AG04450 (cell line): ENCODE data around the gene UBD. TPM values are rescaled to one million over a fixed set of nuclear protein-coding genes. Genes with fewer than 3 reads are reported as not detected.

ENCODE experiments used
- CTCF ChIA-PET: fragments of 300-600, 350-600 bp; formaldehyde crosslinking; extraction: SDS; loops from one replicate; lab custom pipeline; 2022; ENCODE audit warnings: antibody characterized with exemption, inconsistent platforms; lab: Charles Lee
- POLR2A ChIA-PET: fragments of 350-600 bp; formaldehyde crosslinking; extraction: SDS; loops from one replicate; lab custom pipeline; 2021; ENCODE audit warnings: antibody characterized with exemption, inconsistent platforms; lab: Yijun Ruan, JAX
- DNase-seq: peaks from one replicate; pipeline ENCODE4 v3.0.0-alpha.2; 2011; ENCODE audit warnings: low read depth, low spot score
- H3K27ac ChIP-seq: one replicate; pipeline ENCODE4 v1.5.1; 2012; ENCODE audit warnings: low read depth, low read length, control low read depth
- H3K27me3 ChIP-seq: one replicate; pipeline ENCODE4 v1.6.0; 2012; ENCODE audit warnings: low read length; ENCODE audit not compliant: control insufficient read depth, insufficient read depth
- H3K4me3 ChIP-seq: 2 replicates; pipeline ENCODE4 v1.5.1; 2011; ENCODE audit warnings: mild to moderate bottlenecking, low read depth, low read length, control low read depth
- H3K9me3 ChIP-seq: 2 replicates; pipeline ENCODE4 v1.5.1; 2012; ENCODE audit warnings: low read length; ENCODE audit not compliant: control insufficient read depth, insufficient read depth
- CTCF ChIP-seq: IDR thresholded peaks from 2 replicates; pipeline ENCODE4 v1.5.1; 2011; ENCODE audit warnings: low read depth, low read length, control low read depth, inconsistent platforms
- polyA plus RNA-seq: library from polyadenylated mRNA; depleted of rRNA; stranded (reverse); fragments of >200 nt; gene quantifications from 2 replicates; pipeline ENCODE4 v1.2.3, GENCODE V29; 2011

Gene UBD
- polyA plus RNA-seq, 1 experiment, result not detected

DNA sequence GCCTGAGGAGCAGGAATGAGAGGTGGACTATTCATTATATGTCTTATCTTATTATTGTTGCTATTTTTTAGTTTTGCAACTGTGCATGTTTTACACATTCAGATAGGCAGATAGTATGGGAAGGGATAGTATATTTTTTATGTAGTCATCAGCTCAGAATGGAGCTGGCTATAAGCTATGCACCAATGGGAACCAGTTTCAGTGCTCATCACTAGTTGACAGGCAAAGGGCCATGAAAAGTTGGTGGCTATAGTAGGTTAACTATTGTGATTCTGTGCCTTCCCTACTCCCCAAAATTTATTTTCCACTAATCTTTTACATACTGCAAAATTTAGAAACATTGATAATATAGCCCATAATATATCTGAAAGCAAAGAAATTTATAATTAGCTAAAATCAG is 5.3 kb upstream of the UBD start:
- no peak overlapping the region for H3K27ac ChIP-seq
- no peak for TF ChIP-seq CTCF
- no peak overlapping the region for H3K4me3 ChIP-seq
- no peak for DNase-seq
- ChIA-PET POLR2A (no interaction called here), CTCF (interaction anchor here (1.8 kb wide), 1 partner anchor 24 kb away, joined by 4 read pairs; no protein-coding TSS in a partner anchor)
- no peaks in the 10 kb centered on the region for H3K27me3 ChIP-seq
- H3K9me3 ChIP-seq, result no peaks in the 10 kb centered on the region

- Histone ChIP-seq H3K9me3 (no peaks in the 10 kb centered on the region), H3K4me3 (no peak overlapping the region), H3K27ac (no peak overlapping the region), H3K27me3 (no peaks in the 10 kb centered on the region)
- TF ChIP-seq CTCF, result no peak
- ChIA-PET CTCF (no interaction called here), POLR2A (no interaction called here)
- DNase-seq, result no peak
Observed at GRCh38 chr6:29563435-29563965, 4.0 kb upstream of the UBD start.

GRCh38 chr6:29561606-29562181 is 2.2 kb upstream of the UBD start:
- TF ChIP-seq CTCF, result no peak
- DNase-seq, result no peak
- Histone ChIP-seq H3K4me3 (no peak overlapping the region), H3K27ac (no peak overlapping the region), H3K27me3 (no peaks in the 10 kb centered on the region), H3K9me3 (no peaks in the 10 kb centered on the region)
- ChIA-PET POLR2A (no interaction called here), CTCF (no interaction called here)

GRCh38 chr6:29561091-29561490 is 1.6 kb upstream of the UBD start:
- no peak overlapping the region for H3K27ac ChIP-seq
- H3K4me3 ChIP-seq, result no peak overlapping the region
- DNase-seq, result no peak
- no peak for TF ChIP-seq CTCF
- ChIA-PET CTCF (no interaction called here), POLR2A (no interaction called here)
- H3K27me3 ChIP-seq, result no peaks in the 10 kb centered on the region
- H3K9me3 ChIP-seq, result no peaks in the 10 kb centered on the region

DNA sequence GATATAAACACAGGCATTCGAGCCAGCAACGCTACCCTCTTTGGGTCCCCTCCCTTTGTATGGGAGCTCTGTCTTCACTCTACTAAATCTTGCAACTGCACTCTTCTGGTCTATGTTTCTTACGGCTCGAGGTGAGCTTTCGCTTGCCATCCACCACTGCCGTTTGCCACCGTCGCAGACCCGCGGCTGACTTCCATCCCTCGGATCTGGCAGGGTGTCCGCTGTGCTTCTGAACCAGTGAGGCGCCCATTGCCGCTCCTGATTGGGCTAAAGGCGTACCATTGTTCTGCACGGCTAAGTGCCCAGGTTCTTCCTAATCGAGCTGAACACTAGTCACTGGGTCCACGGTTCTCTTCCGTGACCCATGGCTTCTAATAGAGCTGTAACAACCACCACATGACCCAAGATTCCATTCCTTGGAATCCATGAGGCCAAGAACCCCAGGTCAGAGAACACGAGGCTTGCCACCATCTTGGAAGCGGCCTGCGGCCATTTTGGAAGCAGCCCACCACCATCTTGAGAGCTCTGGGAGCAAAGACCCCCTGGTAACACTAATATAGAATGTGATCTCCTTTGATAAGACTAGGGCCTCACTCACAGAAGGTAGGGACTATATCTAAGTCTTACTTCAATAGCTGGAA is 973 bp downstream of the UBD start:
- DNase-seq, result no peak
- Histone ChIP-seq H3K27ac (no peak overlapping the region), H3K9me3 (no peaks in the 10 kb centered on the region; the same call in 1 of the 2 replicates), H3K4me3 (no peak overlapping the region), H3K27me3 (peaks cover 16% of the 10 kb centered on the region)
- CTCF ChIA-PET, result interaction anchor here (1.6 kb wide), 1 partner anchor 31 kb away, joined by 5 read pairs; no protein-coding TSS in a partner anchor
- POLR2A ChIA-PET, result no interaction called here
- no peak for TF ChIP-seq CTCF
